ENCODE measurements around the gene HERPUD1. TPM values are rescaled to one million over a fixed set of nuclear protein-coding genes. Genes with fewer than 3 reads are reported as not detected.

Gene HERPUD1
- total and polyA plus RNA-seq, 2 of the 13 experiments (the other 11 are each of a cell fraction or from before 2014, with no cell fraction given), result 96.2 to 323 TPM

GRCh38 chr16:56972403-56973293 is 40.7 kb downstream of the HERPUD1 start (continued):
- TF ChIP-seq ARID3A (IDR thresholded peaks at IDR 0.05; ENCODE audit: low read depth, low read length) (no peak), ZNF703 (CRISPR knock-in tag; IDR thresholded peaks at IDR 0.05; ENCODE audit: borderline replicate concordance) (no peak), NCOA5 (CRISPR knock-in tag; IDR thresholded peaks at IDR 0.05) (no peak), MTF2 (CRISPR knock-in tag; IDR thresholded peaks at IDR 0.05; ENCODE audit: borderline replicate concordance) (no peak), EP300 (IDR thresholded peaks at IDR 0.05; ENCODE audit: low read depth in 2 of 2, low read length in 2 of 2) (no peak), EP300 (CRISPR knock-in tag; IDR thresholded peaks at IDR 0.05; ENCODE audit: borderline replicate concordance) (no peak), GABPA (IDR thresholded peaks at IDR 0.05; ENCODE audit: low read depth, low read length) (no peak), GABPA (CRISPR knock-in tag; IDR thresholded peaks at IDR 0.05; ENCODE audit: low read depth) (no peak), KAT8 (CRISPR knock-in tag; IDR thresholded peaks at IDR 0.05) (no peak), CBX5 (CRISPR knock-in tag; IDR thresholded peaks at IDR 0.05; ENCODE audit: borderline replicate concordance) (no peak), ZC3H13 (CRISPR knock-in tag; IDR thresholded peaks at IDR 0.05) (no peak), NR3C1 (CRISPR knock-in tag; IDR thresholded peaks at IDR 0.05) (no peak), NFAT5 (CRISPR knock-in tag; IDR thresholded peaks at IDR 0.05) (no peak), DBP (CRISPR knock-in tag; IDR thresholded peaks at IDR 0.05; ENCODE audit: not compliant biosample characterization) (no peak), ZNF441 (CRISPR knock-in tag; IDR thresholded peaks at IDR 0.05; ENCODE audit: borderline replicate concordance) (no peak), GATAD1 (CRISPR knock-in tag; IDR thresholded peaks at IDR 0.05) (no peak), THYN1 (CRISPR knock-in tag; IDR thresholded peaks at IDR 0.05; ENCODE audit: borderline replicate concordance, low read depth) (no peak), ZNF280D (CRISPR knock-in tag; IDR thresholded peaks at IDR 0.05) (no peak)
